Vagina (tissue), 2 donors: ENCODE results near the gene WWC2.

ENCODE experiments used
- POLR2A ChIP-seq, 2 donors: fragments of 450-650 bp; IDR thresholded peaks; one replicate each; pipeline ENCODE4 v1.6.1; 2017; ENCODE audit warnings: antibody characterized with exemption in 2 of 2, mild to moderate bottlenecking in 2 of 2, moderate library complexity in 2 of 2
- POLR2AphosphoS5 ChIP-seq, 2 donors: sonication (generic); formaldehyde crosslinking; IDR thresholded peaks; one replicate each; pipeline ENCODE4 v1.9.0; 2017; ENCODE audit warnings: antibody characterized with exemption in 2 of 2, mild to moderate bottlenecking in 2 of 2, low read depth in 1 of 2; ENCODE audit not compliant: insufficient read depth in 1 of 2
- TF ChIP-seq, protein P1 (sequence below), 3 experiments: fragments of 450-650 bp in 2 of 3; fragments of 200-600 bp in 1 of 3; sonication (generic) in 1 of 3; IDR thresholded peaks; one replicate each; pipeline ENCODE4 v1.5.1; 2017 to 2019; ENCODE audit warnings: antibody characterized with exemption in 3 of 3, mild to moderate bottlenecking in 2 of 3, moderate library complexity in 2 of 3

DNA sequence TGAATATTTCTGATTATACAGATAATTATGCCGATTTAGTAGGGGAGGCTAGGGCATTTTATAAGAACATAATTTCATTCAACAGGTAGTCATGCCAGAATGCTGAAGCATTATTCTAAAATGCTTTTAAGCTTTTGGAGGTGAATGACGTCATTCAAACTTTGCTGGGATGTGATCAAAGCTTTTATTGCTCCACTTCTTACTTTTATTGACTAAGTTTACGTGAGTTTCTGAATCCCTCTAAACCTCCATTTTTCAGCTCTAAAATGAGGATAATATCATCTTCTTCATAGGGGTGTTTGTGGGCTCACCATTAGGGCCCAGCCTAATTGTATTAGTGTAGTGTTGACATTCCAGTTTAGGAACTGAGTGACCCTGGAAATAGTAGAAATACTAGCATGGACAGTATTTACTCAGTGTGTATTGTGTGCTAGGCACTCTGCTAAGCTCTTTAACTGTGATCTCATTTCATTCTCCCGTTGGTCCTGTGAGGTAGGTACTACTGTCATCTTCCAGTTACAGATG is 3.0 kb downstream of the WWC2 start:
- TF ChIP-seq, protein P1, sequence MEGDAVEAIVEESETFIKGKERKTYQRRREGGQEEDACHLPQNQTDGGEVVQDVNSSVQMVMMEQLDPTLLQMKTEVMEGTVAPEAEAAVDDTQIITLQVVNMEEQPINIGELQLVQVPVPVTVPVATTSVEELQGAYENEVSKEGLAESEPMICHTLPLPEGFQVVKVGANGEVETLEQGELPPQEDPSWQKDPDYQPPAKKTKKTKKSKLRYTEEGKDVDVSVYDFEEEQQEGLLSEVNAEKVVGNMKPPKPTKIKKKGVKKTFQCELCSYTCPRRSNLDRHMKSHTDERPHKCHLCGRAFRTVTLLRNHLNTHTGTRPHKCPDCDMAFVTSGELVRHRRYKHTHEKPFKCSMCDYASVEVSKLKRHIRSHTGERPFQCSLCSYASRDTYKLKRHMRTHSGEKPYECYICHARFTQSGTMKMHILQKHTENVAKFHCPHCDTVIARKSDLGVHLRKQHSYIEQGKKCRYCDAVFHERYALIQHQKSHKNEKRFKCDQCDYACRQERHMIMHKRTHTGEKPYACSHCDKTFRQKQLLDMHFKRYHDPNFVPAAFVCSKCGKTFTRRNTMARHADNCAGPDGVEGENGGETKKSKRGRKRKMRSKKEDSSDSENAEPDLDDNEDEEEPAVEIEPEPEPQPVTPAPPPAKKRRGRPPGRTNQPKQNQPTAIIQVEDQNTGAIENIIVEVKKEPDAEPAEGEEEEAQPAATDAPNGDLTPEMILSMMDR (IDR thresholded peaks at IDR 0.05) = no peak
- TF ChIP-seq POLR2AphosphoS5 (IDR thresholded peaks at IDR 0.05; ENCODE audit: insufficient read depth in 1 of 2, low read depth in 1 of 2) (no peak), POLR2A (IDR thresholded peaks at IDR 0.05) (no peak)
